GM23338 (cell line): Measurements from ENCODE around the gene MT1HL1. TPM values are rescaled to one million over a fixed set of nuclear protein-coding genes. Genes with fewer than 3 reads are reported as not detected.
A peak's percentile ranks its signal among the peaks of the same experiment; 100 is the strongest.

Source experiments
- ATAC-seq: fragments of 200-7000 bp; cut with Tn5 transposase; 3 replicates; pipeline ENCODE4 v1.9.1; 2020
- DNase-seq: peaks from one replicate; pipeline ENCODE4 v3.0.0-alpha.2; 2015; ENCODE audit warnings: low spot score
- H2AFZ ChIP-seq: fragments of 200-600 bp; sonication (generic); 2 replicates; pipeline ENCODE4 v1.8.0; 2016; ENCODE audit warnings: antibody characterized with exemption, mild to moderate bottlenecking, moderate library complexity
- H3F3A ChIP-seq: fragments of 200-600 bp; sonication (generic); replicated peaks from 2 replicates; pipeline ENCODE4 v1.8.0; 2017; ENCODE audit warnings: antibody characterized with exemption, mixed run types, low read depth
- H3K27ac ChIP-seq: fragments of 200-600 bp; sonication (generic); 2 replicates; pipeline ENCODE4 v1.6.1; 2016; ENCODE audit warnings: low read depth
- H3K27me3 ChIP-seq: fragments of 200-600 bp; sonication (generic); 2 replicates; pipeline ENCODE4 v1.8.0; 2016; ENCODE audit warnings: mild to moderate bottlenecking, mixed run types, moderate library complexity; ENCODE audit not compliant: insufficient read depth
- H3K36me3 ChIP-seq: fragments of 200-600 bp; sonication (generic); 2 replicates; pipeline ENCODE4 v1.8.0; 2016; ENCODE audit warnings: mild to moderate bottlenecking; ENCODE audit not compliant: insufficient read depth
- H3K4me1 ChIP-seq: fragments of 200-600 bp; sonication (generic); 2 replicates; pipeline ENCODE4 v1.8.0; 2016; ENCODE audit warnings: mild to moderate bottlenecking, moderate library complexity; ENCODE audit not compliant: insufficient read depth
- H3K4me2 ChIP-seq: fragments of 200-600 bp; sonication (generic); 2 replicates; pipeline ENCODE4 v1.7.1; 2017; ENCODE audit warnings: mixed run types
- H3K4me3 ChIP-seq: fragments of 200-600 bp; sonication (generic); 2 replicates; pipeline ENCODE4 v1.6.1; 2016; ENCODE audit warnings: mixed run types
- H3K79me2 ChIP-seq: fragments of 200-600 bp; sonication (generic); replicated peaks from 2 replicates; pipeline ENCODE4 v1.8.0; 2017; ENCODE audit warnings: mild to moderate bottlenecking; ENCODE audit not compliant: insufficient read depth
- H3K9me2 ChIP-seq: fragments of 200-600 bp; sonication (generic); 2 replicates; pipeline ENCODE4 v1.8.0; 2017; ENCODE audit not compliant: insufficient read depth
- H4K20me1 ChIP-seq: fragments of 200-600 bp; sonication (generic); replicated peaks from 2 replicates; pipeline ENCODE4 v1.8.0; 2017; ENCODE audit warnings: mild to moderate bottlenecking; ENCODE audit not compliant: insufficient read depth
- H3K27ac Mint-ChIP-seq: 2 replicates; pipeline ENCODE4 v1.8.0; 2020; ENCODE audit warnings: inconsistent platforms, mild to moderate bottlenecking, moderate library complexity, mixed read lengths
- H3K27me3 Mint-ChIP-seq: 3 replicates; pipeline ENCODE4 v1.8.0; 2022; ENCODE audit warnings: low read depth, mild to moderate bottlenecking, moderate library complexity, mixed read lengths, inconsistent platforms; ENCODE audit not compliant: insufficient read depth, poor library complexity
- H3K36me3 Mint-ChIP-seq: 3 replicates; pipeline ENCODE4 v1.8.0; 2021; ENCODE audit warnings: low read depth, mild to moderate bottlenecking, inconsistent platforms, moderate library complexity, mixed read lengths
- H3K4me1 Mint-ChIP-seq: 3 replicates; pipeline ENCODE4 v1.8.0; 2020; ENCODE audit warnings: mild to moderate bottlenecking, inconsistent platforms, mixed read lengths
- H3K4me3 Mint-ChIP-seq: 3 replicates; pipeline ENCODE4 v1.8.0; 2021; ENCODE audit warnings: moderate library complexity, mild to moderate bottlenecking, inconsistent platforms, mixed read lengths
- H3K9me3 Mint-ChIP-seq: 3 replicates; pipeline ENCODE4 v1.8.0; 2020; ENCODE audit warnings: moderate library complexity, mild to moderate bottlenecking, inconsistent platforms, mixed read lengths
- CREB1 ChIP-seq: fragments of 250-450 bp; sonication (Bioruptor Pico); IDR thresholded peaks from 2 replicates; pipeline ENCODE4 v1.5.0; 2020; ENCODE audit warnings: low read depth, mild to moderate bottlenecking, moderate library complexity
- ETS1 ChIP-seq: IDR thresholded peaks from 2 replicates; pipeline ENCODE4 v1.6.1; 2016; ENCODE audit warnings: antibody characterized with exemption
- EZH2 ChIP-seq: fragments of 200-600 bp; sonication (generic); IDR thresholded peaks from one replicate; pipeline ENCODE4 v1.8.0; 2017; ENCODE audit warnings: antibody characterized with exemption, mild to moderate bottlenecking, low read depth; ENCODE audit not compliant: unreplicated experiment
- EZH2phosphoT487 ChIP-seq: fragments of 200-600 bp; sonication (generic); IDR thresholded peaks from one replicate; pipeline ENCODE4 v1.8.1; 2018; ENCODE audit warnings: antibody characterized with exemption; ENCODE audit not compliant: unreplicated experiment
- JUNB ChIP-seq: IDR thresholded peaks from one replicate; pipeline ENCODE4 v1.6.1; 2016; ENCODE audit warnings: antibody characterized with exemption; ENCODE audit not compliant: unreplicated experiment
- NANOG ChIP-seq: IDR thresholded peaks from 2 replicates; pipeline ENCODE4 v1.6.1; 2016; ENCODE audit warnings: antibody characterized with exemption, borderline replicate concordance
- POLR2AphosphoS5 ChIP-seq: IDR thresholded peaks from 2 replicates; pipeline ENCODE4 v1.6.1; 2016; ENCODE audit warnings: antibody characterized with exemption, low read depth
- STAT1 ChIP-seq: IDR thresholded peaks from one replicate; pipeline ENCODE4 v1.6.1; 2016; ENCODE audit warnings: antibody characterized with exemption; ENCODE audit not compliant: unreplicated experiment
- ZNF114 ChIP-seq: fragments of 250-450 bp; sonication (Bioruptor Pico); IDR thresholded peaks from 2 replicates; pipeline ENCODE4 v1.5.0; 2020; ENCODE audit warnings: mild to moderate bottlenecking, moderate library complexity
- ZNF331 ChIP-seq: fragments of 250-450 bp; sonication (Bioruptor Pico); IDR thresholded peaks from 2 replicates; pipeline ENCODE4 v1.5.0; 2020; ENCODE audit warnings: low read depth, mild to moderate bottlenecking, moderate library complexity
- ZNF462 ChIP-seq: fragments of 250-450 bp; sonication (Bioruptor Pico); IDR thresholded peaks from 2 replicates; pipeline ENCODE4 v1.5.0; 2020; ENCODE audit warnings: mild to moderate bottlenecking, moderate library complexity
- polyA plus RNA-seq: library from polyadenylated mRNA; unstranded; fragments of >200 nt; fragmentation: Nextera tagmentation; extraction: Ambion mirVana; gene quantifications from 2 replicates; pipeline ENCODE4 v1.2.1, GENCODE V29; 2016
- total RNA-seq: library from RNA; depleted of rRNA; stranded (reverse); fragments of >200 nt; shearing (Covaris generic); gene quantifications from 2 replicates; pipeline ENCODE4 v1.2.3, GENCODE V29; 2014

Gene MT1HL1
- total and polyA plus RNA-seq, 2 experiments from 2014 or later: not detected

GRCh38 chr1:237040823-237041222 is 36.6 kb upstream of the MT1HL1 start:
- Mint-ChIP-seq H3K27me3 (peaks cover 29% of the 10 kb centered on the region), H3K27ac (no peak overlapping the region), H3K36me3 (peaks cover 5% of the 10 kb centered on the region; the same call in 1 of the 3 replicates), H3K9me3 (no peaks in the 10 kb centered on the region; the same call in 1 of the 3 replicates), H3K4me1 (peaks cover 26% of the 10 kb centered on the region), H3K4me3 (no peak overlapping the region)
- H3K9me2 ChIP-seq: no peaks in the 10 kb centered on the region
- peak overlapping the region; percentile 90 for H3K4me2 ChIP-seq
- H3K36me3 ChIP-seq: no peaks in the 10 kb centered on the region
- H3K27me3 ChIP-seq: peaks cover 48% of the 10 kb centered on the region
- peaks cover 24% of the 10 kb centered on the region for H3K79me2 ChIP-seq
- no peaks in the 10 kb centered on the region for H4K20me1 ChIP-seq
- ATAC-seq (no peak), DNase-seq (no peak)
- peaks cover 30% of the 10 kb centered on the region for H3K4me1 ChIP-seq
- peaks cover 5% of the 10 kb centered on the region; the same call in 1 of the 2 replicates for H3F3A ChIP-seq
- no peak overlapping the region for H2AFZ ChIP-seq
- TF ChIP-seq ETS1 (no peak), ZNF331 (CRISPR knock-in tag) (no peak), STAT1 (no peak), NANOG (no peak), CREB1 (CRISPR knock-in tag) (no peak), EZH2phosphoT487 (no peak), ZNF114 (no peak), ZNF462 (CRISPR knock-in tag) (no peak), EZH2 (no peak), JUNB (no peak), POLR2AphosphoS5 (no peak)
- H3K4me3 ChIP-seq: 0 out of 2 replicates have a peak overlapping the region, but pooled peaks have one; percentile 62
- no peak overlapping the region for H3K27ac ChIP-seq
